ENCODE data around the gene POLG. TPM values are rescaled to one million over a fixed set of nuclear protein-coding genes. Genes with fewer than 3 reads are reported as not detected.

The POLG gene
- total and polyA plus RNA-seq, 2 experiments from 2014 or later, result 28.8 to 74.1 TPM

DNA sequence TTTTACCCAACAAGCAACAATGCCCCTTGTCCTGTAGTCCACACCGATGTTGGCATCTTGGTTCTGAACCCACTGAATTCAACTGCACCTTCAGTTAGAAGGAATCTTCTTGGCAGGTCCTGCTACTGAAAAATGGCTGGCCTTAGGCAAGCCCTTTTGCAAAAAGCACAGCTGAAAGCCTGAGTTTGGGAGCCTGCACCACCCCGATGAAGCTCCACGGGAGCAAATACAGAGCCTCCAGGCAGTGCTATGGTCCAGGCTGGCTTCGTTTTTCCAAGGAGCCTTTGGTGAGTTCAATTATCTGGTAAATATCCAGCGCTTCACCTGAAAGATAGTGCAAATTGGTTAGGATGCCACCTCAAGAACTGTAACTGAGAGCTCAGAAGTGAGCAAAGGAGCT is 18.1 kb downstream of the POLG start:
- no peak for DNase-seq (ENCODE audit: low spot score)
- Histone ChIP-seq H3F3A (replicated peaks; ENCODE audit: low read depth) (peaks cover 10% of the 10 kb centered on the region), H3K4me1 (ENCODE audit: insufficient read depth) (no peaks in the 10 kb centered on the region), H4K20me1 (replicated peaks; ENCODE audit: insufficient read depth) (peaks cover 33% of the 10 kb centered on the region), H3K79me2 (replicated peaks; ENCODE audit: insufficient read depth) (no peaks in the 10 kb centered on the region), H3K27me3 (ENCODE audit: insufficient read depth) (no peaks in the 10 kb centered on the region), H3K9me2 (ENCODE audit: insufficient read depth) (no peaks in the 10 kb centered on the region), H3K4me2 (no peak overlapping the region), H3K36me3 (ENCODE audit: insufficient read depth) (peaks cover 40% of the 10 kb centered on the region), H2AFZ (no peak overlapping the region), H3K27ac (ENCODE audit: low read depth) (no peak overlapping the region), H3K4me3 (no peak overlapping the region)
- no peak for ATAC-seq
- Mint-ChIP-seq H3K9me3 (no peaks in the 10 kb centered on the region), H3K36me3 (ENCODE audit: low read depth) (peaks cover 84% of the 10 kb centered on the region), H3K27me3 (ENCODE audit: insufficient read depth, low read depth, poor library complexity) (peaks cover 8% of the 10 kb centered on the region), H3K4me3 (no peak overlapping the region), H3K27ac (no peak overlapping the region; the same call in 1 of the 2 replicates), H3K4me1 (no peaks in the 10 kb centered on the region)
- TF ChIP-seq, protein P1, sequence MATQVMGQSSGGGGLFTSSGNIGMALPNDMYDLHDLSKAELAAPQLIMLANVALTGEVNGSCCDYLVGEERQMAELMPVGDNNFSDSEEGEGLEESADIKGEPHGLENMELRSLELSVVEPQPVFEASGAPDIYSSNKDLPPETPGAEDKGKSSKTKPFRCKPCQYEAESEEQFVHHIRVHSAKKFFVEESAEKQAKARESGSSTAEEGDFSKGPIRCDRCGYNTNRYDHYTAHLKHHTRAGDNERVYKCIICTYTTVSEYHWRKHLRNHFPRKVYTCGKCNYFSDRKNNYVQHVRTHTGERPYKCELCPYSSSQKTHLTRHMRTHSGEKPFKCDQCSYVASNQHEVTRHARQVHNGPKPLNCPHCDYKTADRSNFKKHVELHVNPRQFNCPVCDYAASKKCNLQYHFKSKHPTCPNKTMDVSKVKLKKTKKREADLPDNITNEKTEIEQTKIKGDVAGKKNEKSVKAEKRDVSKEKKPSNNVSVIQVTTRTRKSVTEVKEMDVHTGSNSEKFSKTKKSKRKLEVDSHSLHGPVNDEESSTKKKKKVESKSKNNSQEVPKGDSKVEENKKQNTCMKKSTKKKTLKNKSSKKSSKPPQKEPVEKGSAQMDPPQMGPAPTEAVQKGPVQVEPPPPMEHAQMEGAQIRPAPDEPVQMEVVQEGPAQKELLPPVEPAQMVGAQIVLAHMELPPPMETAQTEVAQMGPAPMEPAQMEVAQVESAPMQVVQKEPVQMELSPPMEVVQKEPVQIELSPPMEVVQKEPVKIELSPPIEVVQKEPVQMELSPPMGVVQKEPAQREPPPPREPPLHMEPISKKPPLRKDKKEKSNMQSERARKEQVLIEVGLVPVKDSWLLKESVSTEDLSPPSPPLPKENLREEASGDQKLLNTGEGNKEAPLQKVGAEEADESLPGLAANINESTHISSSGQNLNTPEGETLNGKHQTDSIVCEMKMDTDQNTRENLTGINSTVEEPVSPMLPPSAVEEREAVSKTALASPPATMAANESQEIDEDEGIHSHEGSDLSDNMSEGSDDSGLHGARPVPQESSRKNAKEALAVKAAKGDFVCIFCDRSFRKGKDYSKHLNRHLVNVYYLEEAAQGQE (IDR thresholded peaks at IDR 0.05; ENCODE audit: unreplicated experiment), result no peak
- TF ChIP-seq STAT1 (IDR thresholded peaks at IDR 0.05; ENCODE audit: unreplicated experiment) (no peak), ZNF331 (CRISPR knock-in tag; IDR thresholded peaks at IDR 0.05; ENCODE audit: low read depth) (no peak), CREB1 (CRISPR knock-in tag; IDR thresholded peaks at IDR 0.05; ENCODE audit: low read depth) (no peak), NANOG (IDR thresholded peaks at IDR 0.05; ENCODE audit: borderline replicate concordance) (no peak), EZH2 (IDR thresholded peaks at IDR 0.05; ENCODE audit: low read depth, unreplicated experiment) (no peak), JUNB (IDR thresholded peaks at IDR 0.05; ENCODE audit: unreplicated experiment) (no peak), EZH2phosphoT487 (IDR thresholded peaks at IDR 0.05; ENCODE audit: unreplicated experiment) (no peak), POLR2AphosphoS5 (IDR thresholded peaks at IDR 0.05; ENCODE audit: low read depth) (no peak)
- TF ChIP-seq, protein P2, sequence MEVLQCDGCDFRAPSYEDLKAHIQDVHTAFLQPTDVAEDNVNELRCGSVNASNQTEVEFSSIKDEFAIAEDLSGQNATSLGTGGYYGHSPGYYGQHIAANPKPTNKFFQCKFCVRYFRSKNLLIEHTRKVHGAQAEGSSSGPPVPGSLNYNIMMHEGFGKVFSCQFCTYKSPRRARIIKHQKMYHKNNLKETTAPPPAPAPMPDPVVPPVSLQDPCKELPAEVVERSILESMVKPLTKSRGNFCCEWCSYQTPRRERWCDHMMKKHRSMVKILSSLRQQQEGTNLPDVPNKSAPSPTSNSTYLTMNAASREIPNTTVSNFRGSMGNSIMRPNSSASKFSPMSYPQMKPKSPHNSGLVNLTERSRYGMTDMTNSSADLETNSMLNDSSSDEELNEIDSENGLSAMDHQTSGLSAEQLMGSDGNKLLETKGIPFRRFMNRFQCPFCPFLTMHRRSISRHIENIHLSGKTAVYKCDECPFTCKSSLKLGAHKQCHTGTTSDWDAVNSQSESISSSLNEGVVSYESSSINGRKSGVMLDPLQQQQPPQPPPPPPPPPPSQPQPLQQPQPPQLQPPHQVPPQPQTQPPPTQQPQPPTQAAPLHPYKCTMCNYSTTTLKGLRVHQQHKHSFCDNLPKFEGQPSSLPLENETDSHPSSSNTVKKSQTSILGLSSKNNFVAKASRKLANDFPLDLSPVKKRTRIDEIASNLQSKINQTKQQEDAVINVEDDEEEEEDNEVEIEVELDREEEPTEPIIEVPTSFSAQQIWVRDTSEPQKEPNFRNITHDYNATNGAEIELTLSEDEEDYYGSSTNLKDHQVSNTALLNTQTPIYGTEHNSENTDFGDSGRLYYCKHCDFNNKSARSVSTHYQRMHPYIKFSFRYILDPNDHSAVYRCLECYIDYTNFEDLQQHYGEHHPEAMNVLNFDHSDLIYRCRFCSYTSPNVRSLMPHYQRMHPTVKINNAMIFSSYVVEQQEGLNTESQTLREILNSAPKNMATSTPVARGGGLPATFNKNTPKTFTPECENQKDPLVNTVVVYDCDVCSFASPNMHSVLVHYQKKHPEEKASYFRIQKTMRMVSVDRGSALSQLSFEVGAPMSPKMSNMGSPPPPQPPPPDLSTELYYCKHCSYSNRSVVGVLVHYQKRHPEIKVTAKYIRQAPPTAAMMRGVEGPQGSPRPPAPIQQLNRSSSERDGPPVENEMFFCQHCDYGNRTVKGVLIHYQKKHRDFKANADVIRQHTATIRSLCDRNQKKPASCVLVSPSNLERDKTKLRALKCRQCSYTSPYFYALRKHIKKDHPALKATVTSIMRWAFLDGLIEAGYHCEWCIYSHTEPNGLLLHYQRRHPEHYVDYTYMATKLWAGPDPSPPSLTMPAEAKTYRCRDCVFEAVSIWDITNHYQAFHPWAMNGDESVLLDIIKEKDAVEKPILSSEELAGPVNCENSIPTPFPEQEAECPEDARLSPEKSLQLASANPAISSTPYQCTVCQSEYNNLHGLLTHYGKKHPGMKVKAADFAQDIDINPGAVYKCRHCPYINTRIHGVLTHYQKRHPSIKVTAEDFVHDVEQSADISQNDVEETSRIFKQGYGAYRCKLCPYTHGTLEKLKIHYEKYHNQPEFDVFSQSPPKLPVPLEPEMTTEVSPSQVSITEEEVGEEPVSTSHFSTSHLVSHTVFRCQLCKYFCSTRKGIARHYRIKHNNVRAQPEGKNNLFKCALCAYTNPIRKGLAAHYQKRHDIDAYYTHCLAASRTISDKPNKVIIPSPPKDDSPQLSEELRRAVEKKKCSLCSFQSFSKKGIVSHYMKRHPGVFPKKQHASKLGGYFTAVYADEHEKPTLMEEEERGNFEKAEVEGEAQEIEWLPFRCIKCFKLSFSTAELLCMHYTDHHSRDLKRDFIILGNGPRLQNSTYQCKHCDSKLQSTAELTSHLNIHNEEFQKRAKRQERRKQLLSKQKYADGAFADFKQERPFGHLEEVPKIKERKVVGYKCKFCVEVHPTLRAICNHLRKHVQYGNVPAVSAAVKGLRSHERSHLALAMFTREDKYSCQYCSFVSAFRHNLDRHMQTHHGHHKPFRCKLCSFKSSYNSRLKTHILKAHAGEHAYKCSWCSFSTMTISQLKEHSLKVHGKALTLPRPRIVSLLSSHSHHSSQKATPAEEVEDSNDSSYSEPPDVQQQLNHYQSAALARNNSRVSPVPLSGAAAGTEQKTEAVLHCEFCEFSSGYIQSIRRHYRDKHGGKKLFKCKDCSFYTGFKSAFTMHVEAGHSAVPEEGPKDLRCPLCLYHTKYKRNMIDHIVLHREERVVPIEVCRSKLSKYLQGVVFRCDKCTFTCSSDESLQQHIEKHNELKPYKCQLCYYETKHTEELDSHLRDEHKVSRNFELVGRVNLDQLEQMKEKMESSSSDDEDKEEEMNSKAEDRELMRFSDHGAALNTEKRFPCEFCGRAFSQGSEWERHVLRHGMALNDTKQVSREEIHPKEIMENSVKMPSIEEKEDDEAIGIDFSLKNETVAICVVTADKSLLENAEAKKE (CRISPR knock-in tag; IDR thresholded peaks at IDR 0.05), result no peak
- TF ChIP-seq, protein P3, sequence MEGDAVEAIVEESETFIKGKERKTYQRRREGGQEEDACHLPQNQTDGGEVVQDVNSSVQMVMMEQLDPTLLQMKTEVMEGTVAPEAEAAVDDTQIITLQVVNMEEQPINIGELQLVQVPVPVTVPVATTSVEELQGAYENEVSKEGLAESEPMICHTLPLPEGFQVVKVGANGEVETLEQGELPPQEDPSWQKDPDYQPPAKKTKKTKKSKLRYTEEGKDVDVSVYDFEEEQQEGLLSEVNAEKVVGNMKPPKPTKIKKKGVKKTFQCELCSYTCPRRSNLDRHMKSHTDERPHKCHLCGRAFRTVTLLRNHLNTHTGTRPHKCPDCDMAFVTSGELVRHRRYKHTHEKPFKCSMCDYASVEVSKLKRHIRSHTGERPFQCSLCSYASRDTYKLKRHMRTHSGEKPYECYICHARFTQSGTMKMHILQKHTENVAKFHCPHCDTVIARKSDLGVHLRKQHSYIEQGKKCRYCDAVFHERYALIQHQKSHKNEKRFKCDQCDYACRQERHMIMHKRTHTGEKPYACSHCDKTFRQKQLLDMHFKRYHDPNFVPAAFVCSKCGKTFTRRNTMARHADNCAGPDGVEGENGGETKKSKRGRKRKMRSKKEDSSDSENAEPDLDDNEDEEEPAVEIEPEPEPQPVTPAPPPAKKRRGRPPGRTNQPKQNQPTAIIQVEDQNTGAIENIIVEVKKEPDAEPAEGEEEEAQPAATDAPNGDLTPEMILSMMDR (conservative IDR thresholded peaks at IDR 0.05; ENCODE audit: low read depth in 2 of 2), result no peak
- TF ChIP-seq, protein P4, sequence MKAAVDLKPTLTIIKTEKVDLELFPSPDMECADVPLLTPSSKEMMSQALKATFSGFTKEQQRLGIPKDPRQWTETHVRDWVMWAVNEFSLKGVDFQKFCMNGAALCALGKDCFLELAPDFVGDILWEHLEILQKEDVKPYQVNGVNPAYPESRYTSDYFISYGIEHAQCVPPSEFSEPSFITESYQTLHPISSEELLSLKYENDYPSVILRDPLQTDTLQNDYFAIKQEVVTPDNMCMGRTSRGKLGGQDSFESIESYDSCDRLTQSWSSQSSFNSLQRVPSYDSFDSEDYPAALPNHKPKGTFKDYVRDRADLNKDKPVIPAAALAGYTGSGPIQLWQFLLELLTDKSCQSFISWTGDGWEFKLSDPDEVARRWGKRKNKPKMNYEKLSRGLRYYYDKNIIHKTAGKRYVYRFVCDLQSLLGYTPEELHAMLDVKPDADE (IDR thresholded peaks at IDR 0.05), result no peak

Measured in GM23338 (cell line).